ENCODE results near the gene TTN.

DNA sequence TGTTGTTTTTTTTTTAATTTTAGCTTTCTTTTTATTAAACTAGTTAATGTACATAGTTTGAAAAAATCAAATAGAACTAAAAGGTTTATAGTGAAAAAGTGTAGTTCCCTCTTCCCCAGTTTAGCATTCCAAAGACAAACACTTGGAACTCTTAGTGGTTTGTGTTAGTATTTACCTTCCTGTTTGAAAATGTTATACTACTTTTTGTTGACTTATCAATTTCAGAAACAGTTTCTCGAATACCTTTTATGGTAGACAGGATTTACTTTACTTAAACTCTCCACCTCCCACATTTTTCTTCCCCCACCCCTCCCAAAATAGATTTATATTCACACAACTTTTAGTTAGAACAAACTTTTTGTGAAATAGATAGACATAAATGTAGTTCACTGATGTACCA lies 300.3 kb downstream of the TTN start:
- TF ChIP-seq IKZF1 (conservative IDR thresholded peaks at IDR 0.05): no peak
- no peak for TF ChIP-seq MAX (IDR thresholded peaks at IDR 0.05; ENCODE audit: low read depth, low read length)
- TF ChIP-seq, protein P1, sequence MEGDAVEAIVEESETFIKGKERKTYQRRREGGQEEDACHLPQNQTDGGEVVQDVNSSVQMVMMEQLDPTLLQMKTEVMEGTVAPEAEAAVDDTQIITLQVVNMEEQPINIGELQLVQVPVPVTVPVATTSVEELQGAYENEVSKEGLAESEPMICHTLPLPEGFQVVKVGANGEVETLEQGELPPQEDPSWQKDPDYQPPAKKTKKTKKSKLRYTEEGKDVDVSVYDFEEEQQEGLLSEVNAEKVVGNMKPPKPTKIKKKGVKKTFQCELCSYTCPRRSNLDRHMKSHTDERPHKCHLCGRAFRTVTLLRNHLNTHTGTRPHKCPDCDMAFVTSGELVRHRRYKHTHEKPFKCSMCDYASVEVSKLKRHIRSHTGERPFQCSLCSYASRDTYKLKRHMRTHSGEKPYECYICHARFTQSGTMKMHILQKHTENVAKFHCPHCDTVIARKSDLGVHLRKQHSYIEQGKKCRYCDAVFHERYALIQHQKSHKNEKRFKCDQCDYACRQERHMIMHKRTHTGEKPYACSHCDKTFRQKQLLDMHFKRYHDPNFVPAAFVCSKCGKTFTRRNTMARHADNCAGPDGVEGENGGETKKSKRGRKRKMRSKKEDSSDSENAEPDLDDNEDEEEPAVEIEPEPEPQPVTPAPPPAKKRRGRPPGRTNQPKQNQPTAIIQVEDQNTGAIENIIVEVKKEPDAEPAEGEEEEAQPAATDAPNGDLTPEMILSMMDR (IDR thresholded peaks at IDR 0.05 in 2 of 3, conservative IDR thresholded peaks at IDR 0.05 in 1 of 3; ENCODE audit: control insufficient read depth in 2 of 3, extremely low read depth in 1 of 3, insufficient read depth in 1 of 3, low read depth in 3 of 3, low read length in 3 of 3): no peak
- TF ChIP-seq JUNB (IDR thresholded peaks at IDR 0.05): no peak

Measured in GM12878 (cell line).